Measurements from ENCODE around the gene INPP4B. TPM values are rescaled to one million over a fixed set of nuclear protein-coding genes. Genes with fewer than 3 reads are reported as not detected.

The INPP4B gene
- total RNA-seq, 2 experiments from 2014 or later: 23.5 to 29.7 TPM

DNA sequence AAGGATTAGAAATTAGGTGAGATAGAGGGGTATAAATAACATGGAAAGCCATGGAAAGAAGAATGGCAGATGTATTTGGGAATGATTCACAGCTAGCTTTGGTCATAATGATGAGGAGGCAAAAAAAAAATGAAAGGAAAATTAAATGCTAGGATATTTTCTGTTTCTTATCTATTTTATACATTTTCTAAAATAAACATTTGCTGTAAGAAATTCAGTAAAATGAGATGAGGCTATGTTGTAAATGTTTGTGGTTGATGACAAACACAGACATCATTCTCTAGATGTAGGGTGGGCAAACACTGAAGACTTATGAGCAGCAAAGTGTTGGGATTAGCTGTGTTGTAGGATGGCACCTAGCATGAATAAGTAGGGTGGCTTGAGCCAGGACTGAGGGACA is 802.6 kb downstream of the INPP4B start:
- H3K4me1 Mint-ChIP-seq: peaks cover 12% of the 10 kb centered on the region
- no peak overlapping the region for H3K27ac Mint-ChIP-seq
- H3K4me3 Mint-ChIP-seq: no peak overlapping the region
- CTCF ChIA-PET: no interaction called here
- no peaks in the 10 kb centered on the region for H3K9me3 Mint-ChIP-seq (ENCODE audit: low read depth)
- ATAC-seq (no peak), DNase-seq (no peak)
- no peaks in the 10 kb centered on the region for H3K27me3 Mint-ChIP-seq
- H3K36me3 Mint-ChIP-seq: no peaks in the 10 kb centered on the region

DNA sequence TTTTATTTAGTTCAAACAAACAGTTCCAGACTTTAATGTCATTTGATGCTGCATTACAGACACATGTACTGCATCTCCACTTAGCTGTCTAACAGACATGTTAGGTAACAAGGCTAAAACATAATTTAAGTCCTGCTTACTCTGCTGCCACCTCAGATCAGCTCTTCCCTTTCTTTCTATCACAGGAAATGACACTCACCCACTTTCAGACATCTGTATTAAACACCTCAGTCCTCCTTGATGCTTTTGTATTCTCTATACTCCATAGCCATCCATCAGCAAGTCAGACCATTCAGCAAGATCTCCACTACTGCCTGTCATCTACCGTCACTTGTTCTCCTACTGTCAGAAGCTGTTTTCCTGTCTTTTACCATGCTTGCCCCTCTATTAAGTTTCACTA is 804.3 kb downstream of the INPP4B start:
- no peaks in the 10 kb centered on the region for H3K9me3 Mint-ChIP-seq (ENCODE audit: low read depth)
- H3K4me3 Mint-ChIP-seq: no peak overlapping the region
- H3K4me1 Mint-ChIP-seq: peaks cover 15% of the 10 kb centered on the region
- CTCF ChIA-PET: no interaction called here
- H3K27me3 Mint-ChIP-seq: no peaks in the 10 kb centered on the region
- H3K36me3 Mint-ChIP-seq: no peaks in the 10 kb centered on the region
- H3K27ac Mint-ChIP-seq: no peak overlapping the region
- no peak for DNase-seq
- no peak for ATAC-seq

- no peaks in the 10 kb centered on the region for H3K36me3 Mint-ChIP-seq
- no peaks in the 10 kb centered on the region for H3K27me3 Mint-ChIP-seq
- peaks cover 15% of the 10 kb centered on the region for H3K4me1 Mint-ChIP-seq
- H3K9me3 Mint-ChIP-seq (ENCODE audit: low read depth): no peaks in the 10 kb centered on the region
- H3K4me3 Mint-ChIP-seq: no peak overlapping the region
- H3K27ac Mint-ChIP-seq: no peak overlapping the region
- CTCF ChIA-PET: no interaction called here
- DNase-seq (no peak), ATAC-seq (no peak)
These were observed 806.1 kb downstream of the INPP4B start for GRCh38 chr4:142040043-142040442.

DNA sequence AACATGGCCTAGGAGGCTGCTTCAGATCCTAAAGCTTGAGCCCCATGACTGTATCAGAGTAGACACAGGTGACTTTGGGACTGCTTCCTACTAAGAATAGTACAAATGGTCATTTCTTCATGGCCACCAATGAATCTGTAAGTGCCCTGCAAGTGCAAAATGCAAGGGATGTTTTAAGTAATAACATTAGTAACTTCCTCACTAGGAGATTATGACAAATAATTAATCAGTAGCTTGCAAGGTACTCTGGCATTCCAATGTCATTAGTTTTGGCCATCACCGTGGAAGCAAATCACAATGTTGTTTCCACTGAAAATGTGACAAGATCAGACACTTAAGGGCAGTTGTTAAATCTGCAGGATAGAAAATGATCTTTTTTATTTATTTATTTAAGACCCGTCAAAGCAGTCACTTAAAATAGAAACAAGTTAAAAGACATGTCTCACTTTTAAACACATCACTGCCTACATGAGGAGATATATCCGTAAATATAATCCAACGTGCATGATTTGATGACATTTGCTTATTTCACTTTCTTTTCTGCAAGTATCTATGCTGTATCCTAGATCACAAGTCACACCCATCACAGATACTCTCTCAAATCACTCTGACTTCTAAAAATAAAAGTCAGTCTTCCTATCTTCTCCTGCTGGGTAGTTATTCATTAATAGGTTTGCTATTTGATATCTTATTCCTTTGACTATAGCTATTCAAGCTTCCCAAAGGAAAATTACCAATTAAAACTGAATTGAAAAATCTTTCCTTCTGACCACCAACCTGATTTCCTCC is 809.1 kb downstream of the INPP4B start:
- H3K36me3 Mint-ChIP-seq: no peaks in the 10 kb centered on the region
- CTCF ChIA-PET: interaction anchor here (1.3 kb wide), 1 partner anchor 13 kb away, joined by 3 read pairs; no protein-coding TSS in a partner anchor
- no peak for ATAC-seq
- no peaks in the 10 kb centered on the region for H3K27me3 Mint-ChIP-seq
- H3K9me3 Mint-ChIP-seq (ENCODE audit: low read depth): no peaks in the 10 kb centered on the region
- no peak overlapping the region for H3K27ac Mint-ChIP-seq
- H3K4me1 Mint-ChIP-seq: peaks cover 11% of the 10 kb centered on the region
- no peak overlapping the region for H3K4me3 Mint-ChIP-seq
- DNase-seq: no peak

DNA sequence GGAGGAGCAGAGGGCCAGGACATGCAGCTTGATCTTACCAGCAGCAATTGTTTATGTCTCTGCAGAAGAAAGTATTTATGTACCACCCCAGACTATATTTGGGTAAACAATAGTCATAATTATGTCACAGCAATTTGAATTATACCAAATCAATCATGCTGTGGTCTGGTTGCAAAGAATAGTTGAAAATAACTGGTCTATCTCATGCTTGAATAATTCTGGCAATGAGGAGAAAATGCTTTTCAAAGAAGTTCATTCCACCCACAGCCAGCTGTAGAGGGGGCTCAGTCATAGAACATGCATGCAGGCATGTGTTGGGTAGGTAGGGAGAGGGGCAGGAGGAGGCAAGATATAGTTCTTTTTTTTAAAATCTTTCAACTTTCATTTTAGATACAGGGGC is 810.5 kb downstream of the INPP4B start:
- no peak for DNase-seq
- CTCF ChIA-PET: interaction anchor here (1.3 kb wide), 1 partner anchor 11 kb away, joined by 3 read pairs; no protein-coding TSS in a partner anchor
- no peak overlapping the region for H3K27ac Mint-ChIP-seq
- no peaks in the 10 kb centered on the region for H3K27me3 Mint-ChIP-seq
- no peak for ATAC-seq
- no peaks in the 10 kb centered on the region for H3K9me3 Mint-ChIP-seq (ENCODE audit: low read depth)
- H3K36me3 Mint-ChIP-seq: no peaks in the 10 kb centered on the region
- peaks cover 7% of the 10 kb centered on the region for H3K4me1 Mint-ChIP-seq
- no peak overlapping the region for H3K4me3 Mint-ChIP-seq

GRCh38 chr4:142034101-142034500 is 812.0 kb downstream of the INPP4B start:
- Mint-ChIP-seq H3K4me3 (no peak overlapping the region), H3K36me3 (no peaks in the 10 kb centered on the region), H3K9me3 (ENCODE audit: low read depth) (no peaks in the 10 kb centered on the region), H3K27me3 (no peaks in the 10 kb centered on the region), H3K27ac (no peak overlapping the region), H3K4me1 (peaks cover 7% of the 10 kb centered on the region)
- CTCF ChIA-PET: no interaction called here
- ATAC-seq (no peak), DNase-seq (no peak)

- Mint-ChIP-seq H3K27me3 (no peaks in the 10 kb centered on the region), H3K9me3 (ENCODE audit: low read depth) (no peaks in the 10 kb centered on the region), H3K4me1 (no peaks in the 10 kb centered on the region), H3K27ac (no peak overlapping the region), H3K4me3 (no peak overlapping the region), H3K36me3 (peaks cover 5% of the 10 kb centered on the region)
- ATAC-seq (no peak), DNase-seq (no peak)
- CTCF ChIA-PET: no interaction called here
These were observed 816.1 kb downstream of the INPP4B start for GRCh38 chr4:142030010-142030409.

- no peaks in the 10 kb centered on the region for H3K36me3 Mint-ChIP-seq
- no peak overlapping the region for H3K27ac Mint-ChIP-seq
- DNase-seq (no peak), ATAC-seq (no peak)
- H3K4me1 Mint-ChIP-seq: no peaks in the 10 kb centered on the region
- no peak overlapping the region for H3K4me3 Mint-ChIP-seq
- H3K27me3 Mint-ChIP-seq: no peaks in the 10 kb centered on the region
- CTCF ChIA-PET: no interaction called here
- H3K9me3 Mint-ChIP-seq (ENCODE audit: low read depth): no peaks in the 10 kb centered on the region
These were observed 824.3 kb downstream of the INPP4B start for GRCh38 chr4:142021761-142022160.

- ATAC-seq: no peak
- no peaks in the 10 kb centered on the region for H3K36me3 Mint-ChIP-seq
- H3K27ac Mint-ChIP-seq: no peak overlapping the region
- H3K9me3 Mint-ChIP-seq (ENCODE audit: low read depth): no peaks in the 10 kb centered on the region
- no peak for DNase-seq
- CTCF ChIA-PET: no interaction called here
- H3K27me3 Mint-ChIP-seq: no peaks in the 10 kb centered on the region
- no peak overlapping the region for H3K4me3 Mint-ChIP-seq
- H3K4me1 Mint-ChIP-seq: no peaks in the 10 kb centered on the region
These were observed 824.9 kb downstream of the INPP4B start for GRCh38 chr4:142021181-142021580.

GRCh38 chr4:142016031-142016430 is 830.1 kb downstream of the INPP4B start:
- Mint-ChIP-seq H3K4me3 (no peak overlapping the region), H3K27ac (no peak overlapping the region), H3K27me3 (no peaks in the 10 kb centered on the region), H3K4me1 (no peaks in the 10 kb centered on the region), H3K9me3 (ENCODE audit: low read depth) (peaks cover 2% of the 10 kb centered on the region), H3K36me3 (no peaks in the 10 kb centered on the region)
- DNase-seq (no peak), ATAC-seq (no peak)
- CTCF ChIA-PET: no interaction called here

GRCh38 chr4:142009751-142010150 is 836.4 kb downstream of the INPP4B start:
- Mint-ChIP-seq H3K36me3 (no peaks in the 10 kb centered on the region), H3K4me3 (no peak overlapping the region), H3K4me1 (no peaks in the 10 kb centered on the region), H3K27ac (no peak overlapping the region), H3K27me3 (no peaks in the 10 kb centered on the region), H3K9me3 (ENCODE audit: low read depth) (peaks cover 4% of the 10 kb centered on the region)
- DNase-seq: no peak
- no peak for ATAC-seq
- CTCF ChIA-PET: no interaction called here

GRCh38 chr4:142005519-142005918 is 840.6 kb downstream of the INPP4B start:
- CTCF ChIA-PET: no interaction called here
- no peak overlapping the region for H3K27ac Mint-ChIP-seq
- H3K4me3 Mint-ChIP-seq: no peak overlapping the region
- no peaks in the 10 kb centered on the region for H3K36me3 Mint-ChIP-seq
- H3K9me3 Mint-ChIP-seq (ENCODE audit: low read depth): peaks cover 4% of the 10 kb centered on the region
- no peaks in the 10 kb centered on the region for H3K4me1 Mint-ChIP-seq
- no peak for ATAC-seq
- no peak for DNase-seq
- peaks cover 2% of the 10 kb centered on the region for H3K27me3 Mint-ChIP-seq

GRCh38 chr4:141999446-142000143 is 846.5 kb downstream of the INPP4B start:
- Mint-ChIP-seq H3K27ac (no peak overlapping the region), H3K9me3 (ENCODE audit: low read depth) (peaks cover 2% of the 10 kb centered on the region), H3K4me1 (no peaks in the 10 kb centered on the region), H3K4me3 (no peak overlapping the region), H3K36me3 (no peaks in the 10 kb centered on the region), H3K27me3 (peaks cover 2% of the 10 kb centered on the region)
- ATAC-seq (no peak), DNase-seq (no peak)
- CTCF ChIA-PET: no interaction called here

- H3K27me3 Mint-ChIP-seq: peaks cover 2% of the 10 kb centered on the region
- ATAC-seq (no peak), DNase-seq (no peak)
- H3K9me3 Mint-ChIP-seq (ENCODE audit: low read depth): peaks cover 4% of the 10 kb centered on the region
- CTCF ChIA-PET: no interaction called here
- no peak overlapping the region for H3K4me3 Mint-ChIP-seq
- H3K27ac Mint-ChIP-seq: no peak overlapping the region
- H3K36me3 Mint-ChIP-seq: no peaks in the 10 kb centered on the region
- no peaks in the 10 kb centered on the region for H3K4me1 Mint-ChIP-seq
These were observed 851.0 kb downstream of the INPP4B start for GRCh38 chr4:141995056-141995455.

Data from activated CD8-positive, alpha-beta memory T cell treated with anti-CD3 and anti-CD28 coated beads, Interleukin-2, amount 10 ng/mL, durations not matched to agents 7 days and 5 days (primary cell).